AML-193 (cell line): ENCODE data around the gene BTRC.

Experiments used
- DNase-seq, 2 experiments: peaks; one replicate each; lab custom pipeline; 2025; lab: John Stamatoyannopoulos, UW

The BTRC gene

DNA sequence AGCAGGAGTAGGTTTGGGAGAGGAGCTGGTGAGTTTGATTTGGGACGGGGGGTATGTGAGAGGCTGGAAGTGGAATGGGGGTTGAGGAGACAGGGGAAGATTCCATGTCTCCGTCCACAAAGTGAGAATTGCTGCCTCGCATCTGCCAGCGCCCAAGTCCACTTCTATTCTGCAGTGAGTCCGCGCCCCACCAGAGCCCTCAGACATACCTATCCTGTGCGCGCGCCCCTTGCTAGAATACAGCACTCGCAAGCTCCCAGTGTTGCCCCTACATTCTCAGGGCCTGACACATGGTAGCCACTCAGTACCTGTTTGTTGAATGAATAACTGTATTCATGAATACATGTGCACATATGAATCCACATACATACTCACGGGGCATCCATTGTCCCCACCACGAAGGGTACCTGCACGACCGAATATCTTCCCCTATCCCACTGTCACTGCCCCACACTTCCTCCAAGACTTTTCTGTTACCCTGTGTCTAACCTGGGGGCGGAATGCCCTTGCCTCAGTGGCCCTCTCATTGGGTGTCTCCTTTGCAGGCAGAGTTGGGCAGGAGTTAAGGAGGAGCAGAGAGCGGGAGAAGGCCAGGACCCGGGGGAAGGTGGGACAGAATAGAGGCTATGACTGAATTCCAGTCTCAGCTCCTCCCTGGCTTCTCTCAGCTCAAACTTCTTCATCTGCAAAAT, 214.2 kb downstream of the BTRC start:
- no peak for DNase-seq

DNA sequence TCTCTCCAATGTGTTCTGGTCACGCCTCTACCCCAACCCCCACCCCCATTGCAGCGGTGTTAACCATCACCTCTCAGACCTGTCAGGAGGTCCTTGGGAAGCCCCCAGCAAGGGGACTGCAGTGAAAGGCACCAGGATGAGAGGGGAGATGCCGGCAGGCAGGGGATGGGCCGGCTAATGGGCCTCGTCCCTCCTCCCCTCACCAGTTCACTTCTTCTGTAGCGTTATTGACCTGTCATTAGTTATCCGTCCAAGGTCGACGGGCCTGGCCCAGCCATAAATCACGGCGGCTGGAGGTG, 215.3 kb downstream of the BTRC start:
- DNase-seq: no peak

DNA sequence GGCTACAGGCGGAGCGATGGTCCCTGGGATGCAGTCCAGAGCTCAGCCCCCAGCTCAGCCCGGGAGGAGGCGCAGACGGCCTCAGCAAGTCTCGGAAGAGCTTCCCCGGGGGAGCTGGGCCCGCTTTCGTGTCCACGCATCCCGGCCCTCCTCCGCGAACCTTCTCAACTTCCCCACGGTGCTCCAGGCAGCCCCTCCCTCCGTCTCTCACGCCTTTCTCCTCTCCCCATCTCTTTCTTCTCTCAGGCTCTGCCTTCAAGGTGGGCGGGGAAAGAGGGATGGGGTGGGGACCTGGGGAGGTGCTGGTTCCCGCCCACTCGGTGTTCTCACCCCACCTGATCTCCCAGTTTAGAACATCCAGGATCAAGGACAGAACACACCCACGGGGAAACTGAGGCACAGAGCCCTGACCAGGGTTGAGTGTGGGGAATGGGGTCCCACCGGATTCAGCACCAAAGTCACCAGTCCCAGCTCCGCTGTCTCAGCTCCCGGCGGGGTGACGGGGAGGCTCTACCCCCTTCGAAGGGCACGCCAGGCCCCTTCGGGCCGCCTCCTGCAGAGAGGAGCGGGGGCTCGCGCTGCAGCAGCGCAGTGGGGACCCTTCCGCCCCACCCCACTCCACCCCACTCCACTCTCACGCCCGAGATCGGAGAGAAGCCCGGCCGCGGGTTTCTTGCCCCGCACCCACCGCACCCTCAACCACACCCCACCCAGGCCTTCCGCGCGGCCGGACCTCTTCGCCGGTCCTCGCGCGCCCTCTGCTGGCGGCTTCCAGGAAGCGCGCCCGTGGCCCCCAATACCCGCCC, 215.9 kb downstream of the BTRC start:
- peak; percentile 47 to 52 for DNase-seq

DNA sequence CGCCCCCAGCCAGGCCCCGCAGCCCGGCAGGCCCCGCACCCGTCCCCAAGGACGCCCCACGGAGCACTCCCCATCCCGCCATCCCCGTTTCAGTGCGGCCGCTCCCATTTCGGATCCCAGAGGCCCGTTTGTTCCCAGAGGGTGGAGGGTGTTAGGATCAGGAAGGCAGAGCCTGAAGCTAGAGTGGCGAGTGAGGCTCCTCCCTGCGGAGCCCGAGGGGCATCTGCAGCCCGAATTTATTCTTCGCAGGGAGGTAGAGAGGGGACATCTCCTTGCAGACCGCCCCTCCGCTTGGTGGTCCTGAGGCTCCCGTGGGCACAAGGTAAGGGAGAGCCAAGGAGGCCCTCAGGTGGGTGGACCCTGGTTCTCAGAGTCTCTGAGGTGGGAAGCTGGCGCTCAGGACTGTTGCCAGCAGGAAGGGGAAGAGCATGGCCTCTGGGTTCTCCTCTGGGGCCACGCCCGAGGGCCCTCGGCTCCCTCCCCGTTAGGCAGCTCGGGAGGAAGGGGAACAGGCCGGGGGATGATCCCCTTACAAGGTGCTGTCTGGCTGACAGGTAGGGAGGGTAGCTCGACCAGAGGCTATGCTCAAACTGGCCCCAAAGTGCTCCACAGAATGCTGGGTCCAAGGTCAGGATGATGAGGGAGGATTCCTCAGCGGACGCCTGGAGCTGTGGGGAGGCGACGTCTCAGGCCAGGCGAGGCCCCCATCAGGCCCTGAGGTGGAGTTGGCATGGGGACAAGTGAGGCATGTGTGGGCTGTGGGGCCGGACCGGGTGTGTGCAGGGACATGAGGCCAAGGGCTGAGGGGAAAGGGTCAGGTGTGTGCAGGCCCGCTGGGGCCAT, 216.7 kb downstream of the BTRC start:
- DNase-seq: peak; percentile 52

DNA sequence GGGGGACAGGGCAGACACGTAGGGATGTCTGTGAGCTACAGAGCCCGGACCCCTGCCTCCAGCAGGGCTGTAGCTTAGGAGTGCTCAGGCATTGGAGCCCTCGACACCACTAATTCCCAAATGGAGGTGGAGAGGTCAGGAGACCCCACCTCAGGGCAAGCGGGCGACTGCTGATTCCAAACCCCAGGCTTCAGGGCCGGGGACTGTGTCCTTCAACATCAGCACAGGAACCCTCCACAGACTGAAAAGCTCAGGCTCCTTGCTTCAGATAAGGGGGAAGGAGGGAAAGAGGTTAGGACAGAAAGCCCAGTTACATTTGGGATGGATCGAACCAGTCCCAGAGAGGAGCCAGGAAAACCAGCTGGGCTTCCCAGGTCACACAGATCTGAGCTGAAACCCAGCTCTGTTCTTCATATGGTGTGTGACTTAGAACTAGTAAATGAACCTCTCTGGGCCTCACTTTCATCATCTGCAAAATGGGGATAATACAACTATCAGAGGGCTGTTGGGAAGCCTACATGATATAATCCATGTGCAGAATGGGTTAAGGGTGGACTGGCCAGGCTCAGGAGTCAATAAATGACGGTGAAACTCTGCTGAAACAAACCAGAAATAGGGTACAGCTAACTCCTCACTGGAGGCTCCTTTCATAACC, 217.4 kb downstream of the BTRC start:
- DNase-seq: no peak

DNA sequence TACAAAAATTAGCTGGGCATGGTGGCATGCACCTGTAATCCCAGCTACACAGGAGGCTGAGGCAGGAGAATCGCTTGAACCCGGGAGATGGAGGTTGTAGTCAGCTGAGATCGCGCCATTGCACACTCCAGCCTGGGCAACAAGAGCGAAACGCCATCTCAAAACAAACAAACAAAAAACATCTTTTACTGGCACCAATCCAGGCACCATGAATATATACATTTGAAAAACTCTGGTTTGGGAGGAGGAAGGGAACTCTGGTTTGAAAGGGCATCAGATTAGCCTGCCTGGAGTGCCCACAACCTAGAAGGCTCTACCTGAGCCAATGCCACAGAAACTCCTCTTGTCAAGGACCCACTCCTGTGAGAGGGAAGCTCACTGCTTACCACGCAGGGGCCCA, 218.2 kb downstream of the BTRC start:
- no peak for DNase-seq

DNA sequence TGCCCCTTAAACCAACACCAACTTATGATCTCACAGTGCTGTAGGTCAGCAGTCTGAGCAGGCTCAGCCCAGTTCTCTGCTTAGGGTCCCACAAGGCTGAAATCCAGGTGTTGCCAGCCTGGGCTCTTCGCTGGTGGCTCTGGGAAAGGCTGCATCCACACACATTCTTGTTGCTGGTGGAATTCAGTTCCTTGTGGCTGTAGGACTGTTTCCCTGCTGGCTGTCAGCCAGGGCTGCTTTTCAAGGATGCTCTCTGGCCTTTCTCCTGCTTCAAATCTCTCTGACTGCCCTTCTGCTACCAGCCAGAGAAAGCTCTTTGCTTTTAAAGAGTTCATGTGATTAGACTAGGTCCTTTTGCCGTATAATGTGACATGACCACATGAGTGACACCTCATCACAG, 218.8 kb downstream of the BTRC start:
- DNase-seq: no peak

DNA sequence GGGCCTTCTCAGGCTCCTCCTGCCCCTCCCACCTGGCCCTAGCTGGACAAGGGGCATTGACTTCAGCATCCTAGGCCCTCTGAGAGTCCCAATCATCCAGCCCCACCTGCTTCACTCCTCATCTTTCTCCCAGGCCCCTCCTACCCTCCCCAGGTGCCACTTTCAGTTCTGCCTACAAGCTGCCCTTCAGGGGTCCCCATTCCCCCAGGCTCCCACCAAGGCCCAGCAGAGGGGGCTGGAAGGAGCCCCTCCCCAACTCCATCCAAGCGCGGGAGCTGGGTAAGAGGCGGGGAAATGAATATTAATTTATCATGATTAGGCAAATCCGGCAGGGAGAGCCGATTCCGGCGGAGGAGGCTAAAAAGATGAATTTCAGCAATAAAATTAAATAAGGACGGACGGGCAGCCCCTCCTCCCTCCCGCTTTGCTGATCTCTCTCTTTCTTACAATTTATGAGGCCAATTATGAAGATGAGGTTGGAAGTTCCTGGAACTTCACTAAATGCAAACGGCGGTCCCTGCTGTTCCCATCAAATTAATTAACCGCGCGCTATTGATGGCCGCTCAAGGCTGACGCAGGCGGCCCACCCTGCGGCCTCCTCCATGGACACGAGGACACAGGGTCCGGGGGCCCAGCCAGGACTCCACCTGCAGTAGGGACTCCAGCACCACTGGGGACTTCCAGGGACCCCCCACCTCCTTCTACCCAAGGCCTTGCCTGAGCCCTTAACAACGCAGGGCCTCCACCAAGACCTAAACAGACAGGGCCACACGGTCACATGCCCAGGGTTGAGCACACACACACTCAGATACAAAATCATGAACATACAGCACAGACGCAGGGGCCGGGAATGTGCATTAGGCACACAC, 220.2 kb downstream of the BTRC start:
- no peak for DNase-seq

DNA sequence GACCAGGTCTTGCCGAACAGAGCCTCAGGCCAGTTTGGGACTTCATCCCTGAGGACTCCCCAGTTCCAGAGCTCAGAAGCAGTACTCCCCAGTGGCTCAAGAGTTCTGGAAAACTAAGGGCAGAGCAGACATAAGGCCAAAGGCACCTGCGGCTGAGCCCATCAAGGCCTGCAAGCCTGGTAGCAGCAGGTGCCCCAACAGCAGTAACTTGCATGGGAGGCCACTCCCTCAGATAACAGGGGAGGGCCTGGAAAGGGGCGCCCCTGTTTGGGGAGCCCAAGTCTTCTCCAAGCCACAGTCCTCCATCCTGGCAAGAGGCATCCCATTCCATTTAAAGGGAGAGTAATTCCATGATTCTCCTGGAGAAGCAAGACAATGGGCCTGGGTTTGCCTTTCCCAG, 221.1 kb downstream of the BTRC start:
- DNase-seq: no peak

DNA sequence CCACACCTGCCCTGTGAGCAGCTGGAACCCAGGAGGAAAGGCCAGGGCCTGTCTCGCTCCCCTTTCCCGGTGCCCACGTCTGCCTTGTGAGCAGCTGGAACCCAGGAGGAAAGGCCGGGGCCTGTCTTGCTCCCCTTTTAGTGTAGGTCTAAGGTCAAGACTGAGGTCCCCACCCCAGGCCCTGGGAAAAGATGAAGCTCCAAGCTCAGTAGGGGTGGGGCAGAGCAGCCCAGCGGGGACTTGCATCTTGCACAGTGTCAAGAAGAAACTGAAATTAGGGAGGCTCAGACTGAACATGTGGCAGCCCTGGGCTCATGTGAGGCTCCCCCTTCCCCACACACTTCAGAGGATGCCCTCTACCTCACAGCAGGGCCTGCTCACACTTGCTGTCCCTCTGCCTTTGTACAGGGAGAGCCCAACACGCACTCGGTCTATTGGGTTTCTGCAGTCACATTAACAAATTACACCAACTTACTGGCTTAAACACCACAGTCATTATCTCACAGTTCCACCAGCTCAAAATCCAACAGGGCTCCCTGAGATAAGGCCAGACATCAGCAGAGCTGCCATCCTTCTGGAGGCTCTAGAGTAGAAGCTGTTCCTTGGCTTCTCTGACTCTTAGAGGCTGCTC, 221.7 kb downstream of the BTRC start:
- no peak for DNase-seq

DNA sequence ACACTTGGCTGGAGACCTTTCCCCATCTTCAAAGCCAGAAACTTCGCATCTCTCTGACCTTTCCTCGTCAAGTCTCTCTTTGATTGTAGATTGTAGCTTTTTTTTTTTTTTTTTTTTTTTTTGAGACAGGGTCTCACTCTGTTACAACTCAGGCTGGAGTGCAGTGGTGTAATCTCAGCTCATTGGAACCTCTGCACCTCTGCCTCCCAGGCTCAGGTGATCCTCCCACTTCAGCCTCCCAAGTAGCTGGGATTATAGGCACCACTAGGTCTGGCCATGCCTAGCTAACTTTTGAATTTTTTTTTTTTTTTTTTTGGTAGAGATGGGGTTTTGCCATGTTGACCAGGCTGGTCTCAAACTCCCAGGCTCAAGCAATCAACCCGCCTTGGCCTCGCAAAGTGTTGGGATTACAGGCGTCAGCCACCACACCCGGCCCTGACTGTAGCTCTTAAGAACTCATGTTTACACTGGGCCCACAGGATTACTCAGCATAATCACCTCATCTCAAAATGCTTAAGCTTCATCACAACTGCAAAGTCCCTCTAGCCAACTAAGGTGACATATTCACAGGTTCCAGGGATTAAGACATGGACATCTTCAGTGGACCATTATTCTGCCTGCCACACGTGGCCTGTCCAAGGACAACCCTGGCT, 222.4 kb downstream of the BTRC start:
- no peak for DNase-seq

DNA sequence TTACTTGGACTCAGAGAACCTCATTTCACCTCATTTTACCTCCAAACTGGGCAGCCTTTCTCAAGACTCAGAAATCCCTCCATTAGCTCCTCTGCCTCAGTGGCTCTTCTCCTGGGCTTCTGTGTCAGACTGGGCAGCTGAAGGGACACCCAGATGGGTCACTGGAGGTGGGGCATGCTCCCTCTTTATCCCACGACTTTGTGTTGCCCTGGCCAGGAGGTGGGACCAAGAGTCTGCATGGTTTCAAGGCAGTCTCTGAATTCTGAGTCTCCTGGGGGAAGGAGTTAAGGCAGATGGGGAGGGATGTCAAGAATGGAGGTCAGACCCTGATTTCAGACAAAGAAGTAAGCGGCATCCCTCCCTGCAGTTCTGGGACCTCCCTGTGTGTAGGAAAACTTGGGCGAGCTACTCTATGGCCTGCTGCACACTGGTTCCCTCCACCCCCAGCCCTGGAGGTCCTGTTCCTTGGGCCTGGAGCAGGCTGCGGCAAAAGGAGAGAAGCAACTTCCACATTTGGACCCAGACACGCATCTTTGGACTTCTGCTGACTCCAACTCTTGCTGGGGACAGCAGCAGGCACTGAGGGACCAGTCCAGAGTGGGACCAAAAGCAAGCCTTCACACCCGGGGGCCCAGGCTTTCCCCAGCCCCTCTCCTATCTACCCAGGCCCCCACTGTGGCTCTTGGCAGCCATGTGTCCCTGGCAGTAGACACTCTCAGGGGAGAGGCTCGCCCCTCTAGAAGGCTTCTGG, 223.3 kb downstream of the BTRC start:
- no peak for DNase-seq

DNA sequence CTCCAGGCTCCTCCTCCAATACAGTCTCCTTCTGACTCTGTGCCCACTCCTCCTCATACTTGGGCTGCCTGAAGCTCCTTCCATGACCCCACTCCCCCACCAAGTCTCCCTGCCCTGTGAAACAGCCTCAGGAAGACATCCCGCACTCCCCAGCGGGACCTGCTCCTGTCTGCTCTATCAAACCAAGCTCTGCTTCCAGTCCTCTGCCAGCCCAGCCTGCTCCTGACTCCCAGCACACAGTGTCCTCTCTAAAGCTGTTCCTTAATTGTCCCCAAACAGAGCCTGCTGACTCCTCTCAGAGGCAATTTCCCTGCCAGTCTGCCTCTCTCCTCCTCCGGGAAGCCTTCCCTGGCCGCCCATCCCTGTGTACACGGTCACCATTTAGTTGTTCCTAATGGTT, 224.2 kb downstream of the BTRC start:
- no peak for DNase-seq

DNA sequence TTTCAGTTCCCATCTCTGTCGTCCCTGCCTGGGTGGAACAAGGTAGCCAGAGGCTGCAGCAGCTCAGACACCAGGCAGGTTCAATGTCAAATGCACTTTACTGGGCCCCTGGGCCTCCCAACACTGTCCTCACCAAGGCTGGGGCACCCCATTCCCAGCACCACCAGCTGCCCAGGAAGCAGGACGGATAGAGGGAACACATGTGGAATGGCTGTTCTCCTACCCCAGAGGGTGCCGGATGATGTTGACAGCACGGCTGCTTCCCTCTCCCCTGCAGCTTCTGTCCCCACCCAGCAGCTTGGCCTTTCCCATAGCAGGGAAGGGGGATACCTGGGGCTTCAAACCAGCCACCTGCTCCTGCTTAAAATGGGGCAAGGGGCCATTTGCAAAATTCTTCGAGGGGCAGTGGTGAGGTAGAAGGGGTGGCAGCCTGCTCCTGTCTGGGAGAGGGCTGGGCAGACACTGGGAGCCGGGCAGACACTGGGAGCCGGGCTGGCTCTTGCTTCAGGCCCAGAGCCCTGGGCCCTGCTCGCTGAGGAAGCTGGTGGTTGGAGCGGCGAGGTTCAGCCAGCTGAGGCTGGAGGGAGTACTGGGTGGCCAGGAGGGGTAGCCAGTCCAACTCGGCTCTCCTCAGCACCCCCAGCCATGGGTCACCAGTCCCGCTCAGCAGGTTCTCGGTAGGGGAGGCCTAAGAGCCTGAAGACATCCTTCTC, 225.0 kb downstream of the BTRC start:
- DNase-seq: no peak

DNA sequence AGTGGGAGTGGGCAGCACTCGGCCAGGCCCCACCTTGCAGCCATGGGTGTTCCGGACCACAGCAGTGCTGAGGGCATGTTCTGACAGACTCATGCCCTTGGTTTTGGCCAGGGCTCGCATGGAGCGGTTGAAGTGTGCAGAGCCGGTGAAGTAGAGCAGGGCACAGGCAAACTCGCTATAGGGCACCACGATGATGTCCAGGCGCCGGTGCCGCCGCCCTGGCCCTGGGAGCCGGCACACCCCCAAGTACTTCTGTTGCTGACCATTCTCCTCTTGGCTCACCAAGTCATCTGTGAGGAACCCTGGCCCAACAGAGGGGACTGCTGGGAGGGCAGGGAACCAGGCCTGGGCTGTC, 225.5 kb downstream of the BTRC start:
- no peak for DNase-seq

DNA sequence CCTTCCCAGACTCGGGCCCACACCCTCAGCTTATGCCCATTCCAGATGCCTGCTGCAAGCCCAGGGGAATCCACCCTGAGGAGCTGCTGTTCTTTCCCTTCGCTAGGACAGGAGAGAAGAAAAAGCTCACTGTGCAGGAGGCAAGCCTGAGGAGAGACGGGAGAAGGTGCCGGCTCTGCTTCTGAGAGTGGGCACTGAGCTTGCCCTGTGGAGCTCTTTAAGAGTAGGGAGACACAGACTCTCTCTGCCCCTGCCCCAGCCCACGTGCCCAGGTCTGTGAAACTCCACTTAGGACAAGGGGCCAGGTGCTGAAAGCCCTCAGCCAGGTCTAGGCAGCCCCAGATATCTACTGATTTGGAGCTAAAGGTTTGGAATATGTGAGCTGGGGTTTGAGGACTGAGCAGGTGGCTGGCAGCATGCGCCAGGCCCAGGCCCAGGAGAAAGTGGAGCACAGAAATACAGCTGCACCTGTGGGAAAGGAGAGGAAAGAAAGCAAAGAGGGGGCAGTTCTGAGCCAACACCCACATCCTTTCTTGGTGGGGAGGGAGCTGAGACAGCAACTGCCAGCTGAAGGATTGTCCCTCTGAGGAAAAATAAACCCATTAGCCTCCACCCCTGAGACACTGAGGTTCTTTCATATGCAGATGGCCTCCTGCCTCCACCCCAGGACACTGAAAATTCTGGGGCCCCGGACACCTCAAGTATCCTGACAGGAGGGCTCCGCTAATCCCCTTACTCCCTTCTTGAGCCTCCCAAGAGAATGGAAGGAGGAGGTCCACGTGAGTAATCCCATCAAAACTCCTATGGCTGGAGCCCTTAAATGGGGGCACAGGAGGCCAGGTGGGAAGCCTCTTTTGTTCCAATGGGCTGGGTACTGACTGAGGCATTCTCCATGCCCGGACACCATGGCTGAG, 226.8 kb downstream of the BTRC start:
- no peak for DNase-seq

DNA sequence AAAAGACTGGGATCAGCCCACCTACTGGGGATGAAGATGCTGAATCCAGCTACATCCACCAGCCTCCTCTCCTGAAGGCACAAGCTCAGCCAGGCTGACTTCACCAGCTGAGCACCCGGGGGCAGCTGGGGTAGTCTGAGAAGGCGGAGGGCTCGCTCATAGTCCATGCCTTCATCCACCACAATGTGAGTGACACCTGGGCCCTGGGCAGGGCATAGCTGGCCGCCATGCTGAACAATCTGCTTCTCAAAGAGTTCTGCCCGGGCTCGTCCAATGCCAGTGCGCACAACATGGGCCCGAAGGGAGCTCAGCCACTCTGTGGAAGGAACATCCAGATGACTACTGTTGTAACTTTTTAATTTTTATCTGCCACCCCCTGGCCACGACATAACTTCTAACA, 231.9 kb downstream of the BTRC start:
- no peak for DNase-seq
